ENCODE measurements around the gene AEBP1.

The AEBP1 gene

GRCh38 chr7:44106311-44107065 lies 2.3 kb downstream of the AEBP1 start:
- DNase-seq = no peak

- no peak for DNase-seq
These were observed 3.2 kb downstream of the AEBP1 start for GRCh38 chr7:44107116-44107960.

GRCh38 chr7:44107961-44108767 lies 4.0 kb downstream of the AEBP1 start:
- no peak for DNase-seq

GRCh38 chr7:44108768-44109750 lies 4.9 kb downstream of the AEBP1 start:
- DNase-seq = no peak

GRCh38 chr7:44109991-44110390 lies 5.8 kb downstream of the AEBP1 start:
- DNase-seq = no peak

- no peak for DNase-seq
These were observed 6.8 kb downstream of the AEBP1 start for GRCh38 chr7:44110719-44111635.

GRCh38 chr7:44111761-44112160 lies 7.6 kb downstream of the AEBP1 start:
- no peak for DNase-seq

- no peak for DNase-seq
These were observed 8.3 kb downstream of the AEBP1 start for GRCh38 chr7:44112231-44112996.

- no peak for DNase-seq
These were observed 9.0 kb downstream of the AEBP1 start for GRCh38 chr7:44112997-44113763.

- DNase-seq = no peak
These were observed 9.7 kb downstream of the AEBP1 start for GRCh38 chr7:44113764-44114354.

GRCh38 chr7:44114586-44115310 lies 10.6 kb downstream of the AEBP1 start:
- DNase-seq = no peak

- DNase-seq = no peak
These were observed 12.1 kb downstream of the AEBP1 start for GRCh38 chr7:44116087-44116788.

- no peak for DNase-seq
These were observed 12.9 kb downstream of the AEBP1 start for GRCh38 chr7:44116789-44117666.

GRCh38 chr7:44117801-44118429 lies 13.8 kb downstream of the AEBP1 start:
- no peak for DNase-seq

- no peak for DNase-seq
These were observed 15.8 kb downstream of the AEBP1 start for GRCh38 chr7:44119829-44120380.

GRCh38 chr7:44120395-44120794 lies 16.2 kb downstream of the AEBP1 start:
- DNase-seq = no peak

All from right forelimb (tissue), 1 donor.